ENCODE measurements around the gene PIP5K1B. TPM values are rescaled to one million over a fixed set of nuclear protein-coding genes. Genes with fewer than 3 reads are reported as not detected.
A peak's percentile ranks its signal among the peaks of the same experiment; 100 is the strongest.

Gene PIP5K1B
- total and polyA plus RNA-seq, 2 donors (not counting 1 experiment from before 2014, with no cell fraction given): under 0.01 to 0.03 TPM

- Histone ChIP-seq H3K9ac (ENCODE audit: insufficient read depth, low read length) (no peak overlapping the region), H3K27me3 (ENCODE audit: control insufficient read depth, insufficient read depth, low read length) (no peaks in the 10 kb centered on the region), H3K9me3 (ENCODE audit: control insufficient read depth, insufficient read depth, low read depth, low read length) (no peaks in the 10 kb centered on the region), H3K4me2 (ENCODE audit: extremely low read depth, insufficient read depth, low read length) (no peak overlapping the region), H4K20me1 (ENCODE audit: control insufficient read depth, extremely low read depth, insufficient read depth, low read length) (no peaks in the 10 kb centered on the region), H3K79me2 (ENCODE audit: control insufficient read depth, insufficient read depth, low read length) (peaks cover 11% of the 10 kb centered on the region), H2AFZ (ENCODE audit: low read length) (no peak overlapping the region), H3K36me3 (ENCODE audit: control insufficient read depth, insufficient read depth, low read length) (no peaks in the 10 kb centered on the region), H3K4me1 (ENCODE audit: control insufficient read depth, extremely low read depth, insufficient read depth, low read length) (peaks cover 5% of the 10 kb centered on the region), H3K27ac (ENCODE audit: insufficient read depth, low read length) (no peak overlapping the region), H3K4me3 (replicated peaks in 1 of 4; ENCODE audit: control extremely low read depth in 1 of 4, insufficient read depth in 1 of 4, low read depth in 3 of 4, low read length in 4 of 4) (no peak overlapping the region)
- TF ChIP-seq CTCF (conservative IDR thresholded peaks at IDR 0.05 in 1 of 2, IDR thresholded peaks at IDR 0.05 in 1 of 2; ENCODE audit: low read depth in 1 of 2, low read length in 2 of 2) (no peak), EZH2 (IDR thresholded peaks at IDR 0.05; ENCODE audit: low read length, missing control alignments) (no peak)
- no peak for DNase-seq (ENCODE audit: low read depth in 2 of 2)
Measured at GRCh38 chr9:69040646-69041045, 335.6 kb downstream of the PIP5K1B start.

- Histone ChIP-seq H2AFZ (ENCODE audit: low read length) (no peak overlapping the region), H3K9ac (ENCODE audit: insufficient read depth, low read length) (no peak overlapping the region), H3K4me1 (ENCODE audit: control insufficient read depth, extremely low read depth, insufficient read depth, low read length) (peaks cover 3% of the 10 kb centered on the region), H3K36me3 (ENCODE audit: control insufficient read depth, insufficient read depth, low read length) (peaks cover 2% of the 10 kb centered on the region), H3K9me3 (ENCODE audit: control insufficient read depth, insufficient read depth, low read depth, low read length) (no peaks in the 10 kb centered on the region), H3K27me3 (ENCODE audit: control insufficient read depth, insufficient read depth, low read length) (no peaks in the 10 kb centered on the region), H3K4me2 (ENCODE audit: extremely low read depth, insufficient read depth, low read length) (no peak overlapping the region), H3K79me2 (ENCODE audit: control insufficient read depth, insufficient read depth, low read length) (no peaks in the 10 kb centered on the region), H3K4me3 (replicated peaks in 1 of 4; ENCODE audit: control extremely low read depth in 1 of 4, insufficient read depth in 1 of 4, low read depth in 3 of 4, low read length in 4 of 4) (no peak overlapping the region), H3K27ac (ENCODE audit: insufficient read depth, low read length) (no peak overlapping the region), H4K20me1 (ENCODE audit: control insufficient read depth, extremely low read depth, insufficient read depth, low read length) (no peaks in the 10 kb centered on the region)
- DNase-seq (ENCODE audit: low read depth in 2 of 2): peak; percentile 62 to 65
- TF ChIP-seq CTCF (conservative IDR thresholded peaks at IDR 0.05 in 1 of 2, IDR thresholded peaks at IDR 0.05 in 1 of 2; ENCODE audit: low read depth in 1 of 2, low read length in 2 of 2) (no peak), EZH2 (IDR thresholded peaks at IDR 0.05; ENCODE audit: low read length, missing control alignments) (no peak)
Measured at GRCh38 chr9:69044240-69045219, 339.5 kb downstream of the PIP5K1B start.

DNA sequence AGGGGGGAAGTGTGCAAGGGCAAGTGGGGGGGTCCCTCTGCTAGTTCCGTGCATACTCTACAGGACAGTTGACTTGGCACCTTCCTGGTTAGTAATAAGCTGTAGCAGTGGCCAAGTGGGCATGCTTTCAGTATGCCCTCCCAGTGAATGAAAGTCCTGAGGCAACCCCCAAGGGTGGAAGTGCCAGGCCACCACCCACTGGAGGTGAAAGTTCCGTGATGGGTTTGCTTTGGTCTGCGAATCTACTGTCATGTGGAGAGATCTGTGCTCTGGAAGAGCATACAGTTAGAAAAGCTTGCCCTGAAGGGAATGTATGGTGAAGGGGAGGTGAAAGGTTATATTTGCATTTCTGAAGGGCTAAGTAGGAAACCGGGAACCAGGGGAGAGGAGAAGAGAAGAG, 340.8 kb downstream of the PIP5K1B start:
- no peak overlapping the region for H3K4me3 ChIP-seq (replicated peaks in 1 of 4; ENCODE audit: control extremely low read depth in 1 of 4, insufficient read depth in 1 of 4, low read depth in 3 of 4, low read length in 4 of 4)
- no peaks in the 10 kb centered on the region for H3K79me2 ChIP-seq (ENCODE audit: control insufficient read depth, insufficient read depth, low read length)
- no peaks in the 10 kb centered on the region for H3K27me3 ChIP-seq (ENCODE audit: control insufficient read depth, insufficient read depth, low read length)
- peaks cover 2% of the 10 kb centered on the region for H3K36me3 ChIP-seq (ENCODE audit: control insufficient read depth, insufficient read depth, low read length)
- no peaks in the 10 kb centered on the region for H4K20me1 ChIP-seq (ENCODE audit: control insufficient read depth, extremely low read depth, insufficient read depth, low read length)
- H3K27ac ChIP-seq (ENCODE audit: insufficient read depth, low read length): no peak overlapping the region
- no peak overlapping the region for H3K9ac ChIP-seq (ENCODE audit: insufficient read depth, low read length)
- no peaks in the 10 kb centered on the region for H3K9me3 ChIP-seq (ENCODE audit: control insufficient read depth, insufficient read depth, low read depth, low read length)
- no peak overlapping the region for H3K4me2 ChIP-seq (ENCODE audit: extremely low read depth, insufficient read depth, low read length)
- peaks cover 3% of the 10 kb centered on the region for H3K4me1 ChIP-seq (ENCODE audit: control insufficient read depth, extremely low read depth, insufficient read depth, low read length)
- DNase-seq (ENCODE audit: low read depth in 2 of 2): no peak
- TF ChIP-seq CTCF (conservative IDR thresholded peaks at IDR 0.05 in 1 of 2, IDR thresholded peaks at IDR 0.05 in 1 of 2; ENCODE audit: low read depth in 1 of 2, low read length in 2 of 2) (no peak), EZH2 (IDR thresholded peaks at IDR 0.05; ENCODE audit: low read length, missing control alignments) (no peak)
- H2AFZ ChIP-seq (ENCODE audit: low read length): no peak overlapping the region

All from fibroblast of lung (primary cell).